AG10803 (cell line): Measurements from ENCODE around the gene TMEM125.

Experiments
- DNase-seq: peaks from one replicate; pipeline ENCODE4 v3.0.0; 2010; ENCODE audit warnings: low read depth
- H3K4me3 ChIP-seq: 2 replicates; pipeline ENCODE4 v1.5.1; 2011; ENCODE audit warnings: mild to moderate bottlenecking, low read length, control low read depth
- TF ChIP-seq, protein P1 (sequence below): conservative IDR thresholded peaks from 2 replicates; pipeline ENCODE4 v1.5.1; 2011; ENCODE audit warnings: mild to moderate bottlenecking, low read length, control low read depth, inconsistent platforms

The TMEM125 gene

DNA sequence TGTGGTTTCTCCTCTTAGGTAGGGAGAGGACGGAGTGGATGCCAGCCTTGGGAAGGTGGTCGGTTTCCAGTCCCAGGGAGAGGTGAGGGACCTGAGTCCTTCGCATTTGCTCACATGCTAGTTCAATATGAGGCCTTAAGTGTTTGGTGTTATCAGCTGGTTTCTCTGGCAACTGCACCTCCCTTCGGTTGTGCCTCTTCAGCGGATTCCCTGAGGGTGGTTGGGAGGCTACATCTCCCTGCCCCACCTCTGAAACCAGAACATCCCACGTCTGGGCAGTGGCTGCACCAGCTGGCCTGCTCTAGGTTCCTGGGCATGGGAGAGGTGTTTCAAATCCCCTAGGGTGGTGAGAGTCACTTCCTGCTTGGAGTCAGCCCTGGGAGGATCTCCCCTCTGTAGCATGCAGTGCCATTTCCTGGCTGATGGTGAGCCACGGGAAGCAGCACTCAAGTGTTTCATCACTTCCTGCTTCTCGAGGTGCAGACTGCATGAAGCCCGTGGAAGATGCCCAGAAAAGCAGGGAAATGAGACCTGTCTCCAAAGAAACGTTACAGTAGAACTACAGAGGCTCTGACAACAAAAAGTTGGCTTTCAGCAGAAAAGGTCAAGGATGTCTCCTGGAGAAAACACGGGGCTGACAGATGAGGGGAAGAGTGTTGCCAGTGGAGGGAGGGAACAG is 4.5 kb downstream of the TMEM125 start:
- no peak overlapping the region for H3K4me3 ChIP-seq
- TF ChIP-seq, protein P1, sequence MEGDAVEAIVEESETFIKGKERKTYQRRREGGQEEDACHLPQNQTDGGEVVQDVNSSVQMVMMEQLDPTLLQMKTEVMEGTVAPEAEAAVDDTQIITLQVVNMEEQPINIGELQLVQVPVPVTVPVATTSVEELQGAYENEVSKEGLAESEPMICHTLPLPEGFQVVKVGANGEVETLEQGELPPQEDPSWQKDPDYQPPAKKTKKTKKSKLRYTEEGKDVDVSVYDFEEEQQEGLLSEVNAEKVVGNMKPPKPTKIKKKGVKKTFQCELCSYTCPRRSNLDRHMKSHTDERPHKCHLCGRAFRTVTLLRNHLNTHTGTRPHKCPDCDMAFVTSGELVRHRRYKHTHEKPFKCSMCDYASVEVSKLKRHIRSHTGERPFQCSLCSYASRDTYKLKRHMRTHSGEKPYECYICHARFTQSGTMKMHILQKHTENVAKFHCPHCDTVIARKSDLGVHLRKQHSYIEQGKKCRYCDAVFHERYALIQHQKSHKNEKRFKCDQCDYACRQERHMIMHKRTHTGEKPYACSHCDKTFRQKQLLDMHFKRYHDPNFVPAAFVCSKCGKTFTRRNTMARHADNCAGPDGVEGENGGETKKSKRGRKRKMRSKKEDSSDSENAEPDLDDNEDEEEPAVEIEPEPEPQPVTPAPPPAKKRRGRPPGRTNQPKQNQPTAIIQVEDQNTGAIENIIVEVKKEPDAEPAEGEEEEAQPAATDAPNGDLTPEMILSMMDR, result no peak
- peak; percentile 38 for DNase-seq

DNA sequence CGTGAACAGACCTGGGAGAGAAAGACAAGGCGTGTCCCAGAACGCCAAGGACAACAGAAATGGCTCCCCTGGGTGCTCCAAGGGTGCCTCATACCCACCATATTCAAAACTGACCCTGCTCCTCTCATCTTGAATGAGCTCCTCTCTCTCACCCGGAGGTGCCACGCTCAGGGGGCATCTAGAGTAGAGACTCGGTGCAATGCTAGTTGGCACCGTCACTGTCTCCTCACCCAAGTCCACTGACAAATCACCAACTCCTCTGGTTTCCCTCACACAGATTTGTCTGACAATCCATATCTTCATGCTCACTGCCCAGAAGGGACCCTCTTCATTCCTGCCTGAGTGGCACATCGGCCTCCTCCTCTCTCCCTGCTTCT is 5.0 kb downstream of the TMEM125 start:
- no peak overlapping the region for H3K4me3 ChIP-seq
- no peak for DNase-seq
- TF ChIP-seq, protein P1, result no peak

- TF ChIP-seq, protein P1, result no peak
- no peak for DNase-seq
- no peak overlapping the region for H3K4me3 ChIP-seq
These were observed 6.2 kb downstream of the TMEM125 start for GRCh38 chr1:43275826-43276620.

- no peak overlapping the region for H3K4me3 ChIP-seq
- TF ChIP-seq, protein P1, result no peak
- no peak for DNase-seq
These were observed 6.9 kb downstream of the TMEM125 start for GRCh38 chr1:43276673-43277072.

GRCh38 chr1:43277116-43277876 is 7.5 kb downstream of the TMEM125 start:
- no peak overlapping the region for H3K4me3 ChIP-seq
- no peak for DNase-seq
- TF ChIP-seq, protein P1, result no peak

- no peak for DNase-seq
- no peak overlapping the region for H3K4me3 ChIP-seq
- TF ChIP-seq, protein P1, result no peak
These were observed 9.4 kb downstream of the TMEM125 start for GRCh38 chr1:43279161-43279560.

DNA sequence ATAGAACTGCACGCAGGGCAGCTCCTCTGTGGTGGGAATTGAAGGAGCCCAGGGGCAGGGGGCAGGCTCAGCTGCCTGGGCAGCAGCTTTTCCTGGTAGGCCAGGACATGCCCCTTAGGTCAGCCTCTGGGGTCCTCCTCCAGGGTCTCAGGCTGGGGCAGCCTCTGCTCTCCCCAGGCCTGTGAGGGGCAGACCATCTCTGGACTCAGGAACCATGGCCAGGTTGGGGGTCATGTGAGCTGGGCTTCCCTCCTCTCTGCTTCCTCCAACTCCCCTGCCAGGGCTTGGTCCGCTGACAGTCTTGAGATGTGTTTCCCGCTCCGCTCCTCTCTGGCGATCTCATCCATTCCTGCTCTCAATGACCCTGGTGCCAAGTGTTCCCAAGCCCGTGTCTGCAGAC is 9.9 kb downstream of the TMEM125 start:
- no peak for DNase-seq
- TF ChIP-seq, protein P1, result no peak
- no peak overlapping the region for H3K4me3 ChIP-seq
